GM23248 (cell line): ENCODE results near the gene SLC6A1.

Experiments used
- EZH2 ChIP-seq: fragments of 200-600 bp; sonication (generic); IDR thresholded peaks from 2 replicates; pipeline ENCODE4 v1.6.1; 2018; ENCODE audit warnings: antibody characterized with exemption, mild to moderate bottlenecking; ENCODE audit not compliant: insufficient read depth, poor library complexity, severe bottlenecking
- EZH2phosphoT487 ChIP-seq: fragments of 200-600 bp; sonication (generic); IDR thresholded peaks from 2 replicates; pipeline ENCODE4 v1.6.1; 2018; ENCODE audit warnings: antibody characterized with exemption, moderate library complexity, mild to moderate bottlenecking, low read depth; ENCODE audit not compliant: insufficient read depth

GRCh38 chr3:11034309-11034985, 41.9 kb downstream of the SLC6A1 start:
- no peak for TF ChIP-seq EZH2
- TF ChIP-seq EZH2phosphoT487: no peak
